Dermis blood vessel endothelial cell (primary cell): Measurements from ENCODE around the gene POMT2. TPM values are rescaled to one million over a fixed set of nuclear protein-coding genes. Genes with fewer than 3 reads are reported as not detected.
"Not testable (repeated sequence)": the region's sequence is repeated elsewhere in the genome, so short reads cannot be mapped to it uniquely, and the experiment has no call there.

Experiments used
- DNase-seq: peaks from one replicate; pipeline ENCODE4 v3.0.0; 2010
- total RNA-seq: library from RNA; depleted of rRNA; stranded (reverse); fragments of >200 nt; gene quantifications from 2 replicates; pipeline ENCODE4 v1.2.3, GENCODE V29; 2014

POMT2 gene
- total RNA-seq, 1 donor from 2014 or later: 8.5 TPM

GRCh38 chr14:77323571-77323970, 2.9 kb upstream of the POMT2 start:
- DNase-seq: no peak

- no peak for DNase-seq
Measured at GRCh38 chr14:77322951-77323350, 2.3 kb upstream of the POMT2 start.

GRCh38 chr14:77322250-77322902, 1.7 kb upstream of the POMT2 start:
- DNase-seq: no peak

- DNase-seq: peak; percentile 26
Measured at GRCh38 chr14:77319422-77319821, 1.3 kb downstream of the POMT2 start.

GRCh38 chr14:77318756-77319155, 1.9 kb downstream of the POMT2 start:
- DNase-seq: not testable (repeated sequence)

GRCh38 chr14:77318006-77318553, 2.6 kb downstream of the POMT2 start:
- DNase-seq: no peak

- no peak for DNase-seq
Measured at GRCh38 chr14:77316872-77317301, 3.8 kb downstream of the POMT2 start.

GRCh38 chr14:77316195-77316505, 4.5 kb downstream of the POMT2 start:
- no peak for DNase-seq

GRCh38 chr14:77314539-77315457, 5.9 kb downstream of the POMT2 start:
- no peak for DNase-seq

- no peak for DNase-seq
Measured at GRCh38 chr14:77314043-77314442, 6.6 kb downstream of the POMT2 start.

GRCh38 chr14:77313371-77313770, 7.3 kb downstream of the POMT2 start:
- DNase-seq: no peak

GRCh38 chr14:77311217-77311616, 9.5 kb downstream of the POMT2 start:
- no peak for DNase-seq

GRCh38 chr14:77310026-77310425, 10.7 kb downstream of the POMT2 start:
- no peak for DNase-seq

GRCh38 chr14:77309131-77309530, 11.6 kb downstream of the POMT2 start:
- DNase-seq: peak; percentile 41

GRCh38 chr14:77306851-77307496, 13.7 kb downstream of the POMT2 start:
- peak; percentile 24 for DNase-seq

- no peak for DNase-seq
Measured at GRCh38 chr14:77306416-77306815, 14.3 kb downstream of the POMT2 start.

GRCh38 chr14:77305696-77306095, 15.0 kb downstream of the POMT2 start:
- no peak for DNase-seq

GRCh38 chr14:77303417-77304156, 17.1 kb downstream of the POMT2 start:
- peak; percentile 92 for DNase-seq

GRCh38 chr14:77302926-77303325, 17.8 kb downstream of the POMT2 start:
- peak; percentile 52 for DNase-seq

- DNase-seq: peak; percentile 92
Measured at GRCh38 chr14:77301103-77301502, 19.6 kb downstream of the POMT2 start.

- no peak for DNase-seq
Measured at GRCh38 chr14:77299771-77300170, 20.9 kb downstream of the POMT2 start.

GRCh38 chr14:77296906-77297305, 23.8 kb downstream of the POMT2 start:
- DNase-seq: no peak

- no peak for DNase-seq
Measured at GRCh38 chr14:77296155-77296554, 24.5 kb downstream of the POMT2 start.
